HL-60 (cell line): Measurements from ENCODE around the gene NPEPL1.

Source experiments
- CTCF ChIP-seq: IDR thresholded peaks from one replicate; pipeline ENCODE4 v1.5.1; 2011; ENCODE audit warnings: low read length, control low read depth, inconsistent platforms; ENCODE audit not compliant: insufficient read depth
- GABPA ChIP-seq: IDR thresholded peaks from 2 replicates; pipeline ENCODE4 v1.6.1; 2012; ENCODE audit warnings: low read depth
- POLR2AphosphoS5 ChIP-seq: IDR thresholded peaks from 2 replicates; pipeline ENCODE4 v1.6.1; 2012; ENCODE audit warnings: low read depth
- REST ChIP-seq: IDR thresholded peaks from 2 replicates; pipeline ENCODE4 v1.6.1; 2012; ENCODE audit warnings: low read depth; ENCODE audit not compliant: insufficient replicate concordance

- TF ChIP-seq CTCF (no peak), POLR2AphosphoS5 (no peak), REST (no peak), GABPA (no peak)
Measured at GRCh38 chr20:58649288-58650180, 43.1 kb upstream of the NPEPL1 start.
